Kidney epithelial cell (primary cell): ENCODE data around the gene SLC22A7. TPM values are rescaled to one million over a fixed set of nuclear protein-coding genes. Genes with fewer than 3 reads are reported as not detected.
"Not testable (repeated sequence)": the region's sequence is repeated elsewhere in the genome, so short reads cannot be mapped to it uniquely, and the experiment has no call there.

Source experiments
- DNase-seq: peaks from one replicate; pipeline ENCODE4 v3.0.0-alpha.2; 2010; ENCODE audit warnings: low read depth
- H3K27me3 ChIP-seq: 2 replicates; pipeline ENCODE4 v1.6.0; 2011; ENCODE audit warnings: low read length; ENCODE audit not compliant: control insufficient read depth, insufficient read depth
- H3K36me3 ChIP-seq: 2 replicates; pipeline ENCODE4 v1.5.1; 2011; ENCODE audit warnings: low read length; ENCODE audit not compliant: control insufficient read depth, insufficient read depth
- H3K4me3 ChIP-seq: 2 replicates; pipeline ENCODE4 v1.5.1; 2011; ENCODE audit warnings: low read depth, mild to moderate bottlenecking, control low read depth, low read length
- CTCF ChIP-seq: IDR thresholded peaks from 2 replicates; pipeline ENCODE4 v1.5.1; 2011; ENCODE audit warnings: mild to moderate bottlenecking, moderate library complexity, low read length, control low read depth, inconsistent platforms; ENCODE audit not compliant: insufficient read depth, poor library complexity, severe bottlenecking
- total RNA-seq: library from RNA; depleted of rRNA; stranded (reverse); fragments of >200 nt; gene quantifications from 2 replicates; pipeline ENCODE4 v1.2.3, GENCODE V29; 2015

Gene SLC22A7
- total RNA-seq, 1 donor from 2014 or later: not detected

- no peak for TF ChIP-seq CTCF
- no peaks in the 10 kb centered on the region for H3K36me3 ChIP-seq
- no peak for DNase-seq
These were observed 49.0 kb downstream of the SLC22A7 start for GRCh38 chr6:43347021-43347420.

GRCh38 chr6:43347444-43347843, 49.4 kb downstream of the SLC22A7 start:
- no peak for TF ChIP-seq CTCF
- Histone ChIP-seq H3K4me3 (no peak overlapping the region), H3K27me3 (no peaks in the 10 kb centered on the region), H3K36me3 (no peaks in the 10 kb centered on the region)
- DNase-seq: no peak

More at GRCh38 chr6:43347021-43347420, 49.0 kb downstream of the SLC22A7 start:
- Histone ChIP-seq H3K4me3 (no peak overlapping the region), H3K27me3 (no peaks in the 10 kb centered on the region)

GRCh38 chr6:43351951-43352350, 53.9 kb downstream of the SLC22A7 start:
- DNase-seq, H3K27me3 ChIP-seq, H3K4me3 ChIP-seq, H3K36me3 ChIP-seq: not testable (repeated sequence)

Other genes with a start within 250 kb of the SLC22A7 start
- 28.1 and 32.3 TPM in 2 replicates for gene CUL7, start 244.4 kb upstream of the SLC22A7 start, total RNA-seq
- 38.6 and 43.7 TPM in 2 replicates for gene MRPL2, start 238.8 kb upstream of the SLC22A7 start, total RNA-seq
- gene KLC4, start 238.6 kb upstream of the SLC22A7 start, total RNA-seq: 18.1 and 21.6 TPM in 2 replicates
- 169 and 170 TPM in 2 replicates for gene PTK7, start 221.9 kb upstream of the SLC22A7 start, total RNA-seq
- 35.5 and 40.1 TPM in 2 replicates for gene SRF, start 127.0 kb upstream of the SLC22A7 start, total RNA-seq
- 32.8 and 41.1 TPM in 2 replicates for gene CUL9, start 116.1 kb upstream of the SLC22A7 start, total RNA-seq
- 239 and 284 TPM in 2 replicates for gene DNPH1, start 68.8 kb upstream of the SLC22A7 start, total RNA-seq
- 0.41 and 0.67 TPM in 2 replicates for gene TTBK1, start 54.8 kb upstream of the SLC22A7 start, total RNA-seq
- 0.67 TPM in 1 of 2 replicates, not detected in the other for gene CRIP3, start 10.6 kb downstream of the SLC22A7 start, total RNA-seq
- 11.2 and 12.3 TPM in 2 replicates for gene ZNF318, start 71.4 kb downstream of the SLC22A7 start, total RNA-seq
- 24.9 and 26.9 TPM in 2 replicates for gene ABCC10, start 129.3 kb downstream of the SLC22A7 start, total RNA-seq
- gene DLK2, start 157.3 kb downstream of the SLC22A7 start, total RNA-seq: not detected in 2 replicates
- 31.7 and 42.7 TPM in 2 replicates for gene TJAP1, start 179.3 kb downstream of the SLC22A7 start, total RNA-seq
- not detected in 2 replicates for gene LRRC73, start 212.1 kb downstream of the SLC22A7 start, total RNA-seq
- gene YIPF3, start 218.7 kb downstream of the SLC22A7 start, total RNA-seq: 149 and 153 TPM in 2 replicates
- 36.7 and 46.8 TPM in 2 replicates for gene POLR1C, start 218.8 kb downstream of the SLC22A7 start, total RNA-seq